Caco-2 (cell line): ENCODE results near the gene LRRFIP1. TPM values are rescaled to one million over a fixed set of nuclear protein-coding genes. Genes with fewer than 3 reads are reported as not detected.
"Not testable (repeated sequence)": the region's sequence is repeated elsewhere in the genome, so short reads cannot be mapped to it uniquely, and the experiment has no call there.

Experiments used
- BruUV-seq: library from RNA; stranded (reverse); fragments of 400-500 nt; replicated peaks from 2 replicates; lab custom pipeline; 2021; lab: Mats Ljungman, UMichigan
- CTCF ChIA-PET: fragments of 300-600 bp; sonication (Branson Sonifier 250); formaldehyde crosslinking; loops from one replicate; lab custom pipeline; 2022; ENCODE audit warnings: antibody characterized with exemption; lab: Charles Lee
- POLR2A ChIA-PET: fragments of 300-600 bp; sonication (Branson Sonifier 250); formaldehyde crosslinking; loops from one replicate; lab custom pipeline; 2022; ENCODE audit warnings: antibody characterized with exemption; lab: Charles Lee
- DNase-seq, 2 experiments: peaks; one replicate each; pipeline versions ENCODE4 v3.0.0 to v3.0.0-alpha.2; 2020 to 2022
- H3K27me3 ChIP-seq: replicated peaks from 2 replicates; pipeline ENCODE4 v1.6.0; 2011; ENCODE audit warnings: low read length; ENCODE audit not compliant: control insufficient read depth, insufficient read depth
- H3K36me3 ChIP-seq: 2 replicates; pipeline ENCODE4 v1.5.1; 2011; ENCODE audit warnings: low read length; ENCODE audit not compliant: control insufficient read depth, insufficient read depth
- H3K4me1 ChIP-seq: fragments of 250-450 bp; sonication (Bioruptor Pico); 2 replicates; pipeline ENCODE4 v1.5.1; 2020; ENCODE audit warnings: mild to moderate bottlenecking
- H3K4me3 ChIP-seq: 2 replicates; pipeline ENCODE4 v1.5.1; 2011; ENCODE audit warnings: low read depth, mild to moderate bottlenecking, control low read depth, low read length
- H3K9me3 ChIP-seq: fragments of 250-450 bp; sonication (Bioruptor Pico); 2 replicates; pipeline ENCODE4 v1.5.1; 2020; ENCODE audit warnings: mild to moderate bottlenecking, moderate library complexity
- H3K27ac Mint-ChIP-seq: one replicate; pipeline ENCODE4 v1.8.0; 2022; ENCODE audit warnings: mixed read lengths; ENCODE audit not compliant: unreplicated experiment
- H3K27me3 Mint-ChIP-seq: one replicate; pipeline ENCODE4 v1.8.0; 2022; ENCODE audit warnings: mixed read lengths; ENCODE audit not compliant: insufficient read depth, unreplicated experiment
- H3K36me3 Mint-ChIP-seq: one replicate; pipeline ENCODE4 v1.8.0; 2022; ENCODE audit warnings: mild to moderate bottlenecking, mixed read lengths; ENCODE audit not compliant: insufficient read depth, unreplicated experiment
- H3K4me1 Mint-ChIP-seq: one replicate; pipeline ENCODE4 v1.8.0; 2022; ENCODE audit warnings: low read depth, mixed read lengths; ENCODE audit not compliant: unreplicated experiment
- H3K4me3 Mint-ChIP-seq: one replicate; pipeline ENCODE4 v1.8.0; 2022; ENCODE audit warnings: mild to moderate bottlenecking, moderate library complexity, mixed read lengths; ENCODE audit not compliant: unreplicated experiment
- H3K9me3 Mint-ChIP-seq: one replicate; pipeline ENCODE4 v1.8.0; 2022; ENCODE audit warnings: mixed read lengths; ENCODE audit not compliant: unreplicated experiment
- intact Hi-C: fragments of 100-400 bp; cut with micrococcal nuclease; formaldehyde crosslinking; loops from one replicate; pipeline ENCODE4 v1.10.0; 2022; ENCODE audit not compliant: unreplicated experiment
- total RNA-seq: library from RNA; stranded (reverse); gene quantifications from 2 replicates; pipeline ENCODE4 v1.2.3, GENCODE V29; 2022
- TF ChIP-seq, protein P1 (sequence below), 2 experiments: fragments of 200-600 bp in 1 of 2; IDR thresholded peaks; 1 replicate in 1 of 2; 2 replicates in 1 of 2; pipeline versions ENCODE4 v1.5.1 to v1.8.0; 2011 to 2022; ENCODE audit warnings: antibody characterized with exemption in 1 of 2, control low read depth in 1 of 2, inconsistent platforms in 1 of 2, low read depth in 1 of 2, low read length in 1 of 2, mild to moderate bottlenecking in 1 of 2, moderate library complexity in 1 of 2; ENCODE audit not compliant: insufficient read depth in 1 of 2, severe bottlenecking in 1 of 2, unreplicated experiment in 1 of 2

The LRRFIP1 gene
- total RNA-seq, 1 experiment from 2014 or later: 37.1 TPM

DNA sequence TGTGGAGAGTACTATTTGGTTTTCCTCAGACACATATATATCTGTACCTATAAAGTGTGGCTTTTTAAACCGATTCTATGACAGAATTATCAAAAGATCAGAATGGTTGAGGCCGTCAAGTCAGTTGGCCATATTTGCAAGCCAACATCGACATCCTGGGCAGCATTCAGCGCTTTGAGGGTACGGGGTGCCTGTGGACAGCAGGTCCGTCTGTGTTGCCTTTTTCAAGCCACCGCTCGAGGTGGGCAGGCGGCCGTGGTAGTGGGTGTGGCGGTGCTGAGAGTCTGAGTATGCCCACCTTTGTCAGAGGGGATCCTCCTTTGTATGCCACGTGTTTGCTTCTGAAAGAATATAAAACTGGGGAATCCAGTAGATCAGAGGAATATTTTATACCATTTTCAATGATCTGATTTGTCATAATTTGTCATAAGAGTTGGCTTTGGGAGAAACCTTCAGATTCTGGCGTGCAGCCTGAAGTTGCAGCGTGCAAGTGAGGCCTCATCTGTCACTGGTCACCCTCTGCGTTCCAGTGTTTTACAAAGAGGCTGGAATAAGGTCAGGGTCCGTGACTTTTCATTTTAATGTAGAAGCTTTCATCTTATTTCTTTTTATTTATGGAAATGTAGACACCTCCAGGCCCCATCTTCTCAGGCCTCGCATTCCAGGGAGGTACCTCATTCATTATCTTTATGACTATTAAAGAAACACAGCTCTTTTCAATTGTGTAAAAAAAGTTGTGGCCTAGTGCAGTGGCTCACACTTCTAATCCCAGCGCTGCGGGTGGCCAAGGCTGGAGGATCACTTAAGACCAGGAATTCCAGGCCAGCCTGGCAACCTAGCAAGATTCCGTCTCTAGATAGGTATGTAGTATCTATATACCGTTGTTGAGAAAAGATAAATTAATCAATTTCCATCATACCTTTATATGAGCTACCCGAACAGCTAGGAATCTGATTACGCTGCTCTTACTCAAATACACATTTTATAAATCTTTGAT, 133.4 kb downstream of the LRRFIP1 start:
- DNase-seq: no peak
- intact Hi-C loops: no loop called here
- Mint-ChIP-seq H3K4me3 (no peak overlapping the region), H3K27ac (no peak overlapping the region), H3K36me3 (peaks cover 24% of the 10 kb centered on the region), H3K27me3 (no peaks in the 10 kb centered on the region), H3K9me3 (no peaks in the 10 kb centered on the region), H3K4me1 (no peaks in the 10 kb centered on the region)
- H3K4me3 ChIP-seq: no peak overlapping the region
- H3K9me3 ChIP-seq: no peaks in the 10 kb centered on the region
- ChIA-PET CTCF (no interaction called here), POLR2A (no interaction called here)
- no TSS peak for BruUV-seq
- H3K4me1 ChIP-seq: no peaks in the 10 kb centered on the region
- no peaks in the 10 kb centered on the region for H3K36me3 ChIP-seq
- TF ChIP-seq, protein P1, sequence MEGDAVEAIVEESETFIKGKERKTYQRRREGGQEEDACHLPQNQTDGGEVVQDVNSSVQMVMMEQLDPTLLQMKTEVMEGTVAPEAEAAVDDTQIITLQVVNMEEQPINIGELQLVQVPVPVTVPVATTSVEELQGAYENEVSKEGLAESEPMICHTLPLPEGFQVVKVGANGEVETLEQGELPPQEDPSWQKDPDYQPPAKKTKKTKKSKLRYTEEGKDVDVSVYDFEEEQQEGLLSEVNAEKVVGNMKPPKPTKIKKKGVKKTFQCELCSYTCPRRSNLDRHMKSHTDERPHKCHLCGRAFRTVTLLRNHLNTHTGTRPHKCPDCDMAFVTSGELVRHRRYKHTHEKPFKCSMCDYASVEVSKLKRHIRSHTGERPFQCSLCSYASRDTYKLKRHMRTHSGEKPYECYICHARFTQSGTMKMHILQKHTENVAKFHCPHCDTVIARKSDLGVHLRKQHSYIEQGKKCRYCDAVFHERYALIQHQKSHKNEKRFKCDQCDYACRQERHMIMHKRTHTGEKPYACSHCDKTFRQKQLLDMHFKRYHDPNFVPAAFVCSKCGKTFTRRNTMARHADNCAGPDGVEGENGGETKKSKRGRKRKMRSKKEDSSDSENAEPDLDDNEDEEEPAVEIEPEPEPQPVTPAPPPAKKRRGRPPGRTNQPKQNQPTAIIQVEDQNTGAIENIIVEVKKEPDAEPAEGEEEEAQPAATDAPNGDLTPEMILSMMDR (IDR thresholded peaks at IDR 0.05; ENCODE audit: insufficient read depth in 1 of 2, low read depth in 1 of 2, low read length in 1 of 2, severe bottlenecking in 1 of 2, unreplicated experiment in 1 of 2): no peak
- no peaks in the 10 kb centered on the region for H3K27me3 ChIP-seq

DNA sequence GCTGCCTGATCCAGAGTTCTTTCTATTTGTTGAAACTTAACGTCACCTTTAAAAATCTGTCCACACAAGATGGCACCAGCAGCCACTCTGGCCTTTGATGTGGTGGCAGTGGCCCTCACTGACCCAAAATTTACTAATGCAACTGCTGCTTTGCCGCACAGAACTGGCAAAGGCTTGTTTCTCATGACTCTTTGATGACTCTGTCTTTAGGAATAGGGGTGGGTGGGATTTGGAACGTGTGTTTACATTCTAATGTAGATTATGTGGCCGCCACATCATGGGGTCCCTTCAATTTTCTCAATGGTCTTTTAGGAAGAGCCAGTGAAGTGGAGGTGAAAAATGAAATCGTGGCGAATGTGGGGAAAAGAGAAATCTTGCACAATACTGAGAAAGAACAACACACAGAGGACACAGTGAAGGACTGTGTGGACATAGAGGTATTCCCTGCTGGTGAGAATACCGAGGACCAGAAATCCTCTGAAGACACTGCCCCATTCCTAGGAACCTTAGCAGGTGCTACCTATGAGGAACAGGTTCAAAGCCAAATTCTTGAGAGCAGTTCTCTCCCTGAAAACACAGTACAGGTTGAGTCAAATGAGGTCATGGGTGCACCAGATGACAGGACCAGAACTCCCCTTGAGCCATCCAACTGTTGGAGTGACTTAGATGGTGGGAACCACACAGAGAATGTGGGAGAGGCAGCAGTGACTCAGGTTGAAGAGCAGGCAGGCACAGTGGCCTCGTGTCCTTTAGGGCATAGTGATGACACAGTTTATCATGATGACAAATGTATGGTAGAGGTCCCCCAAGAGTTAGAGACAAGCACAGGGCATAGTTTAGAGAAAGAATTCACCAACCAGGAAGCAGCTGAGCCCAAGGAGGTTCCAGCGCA, 135.2 kb downstream of the LRRFIP1 start:
- DNase-seq, H3K4me3 Mint-ChIP-seq, H3K27ac Mint-ChIP-seq, H3K9me3 ChIP-seq, H3K9me3 Mint-ChIP-seq, CTCF ChIA-PET, H3K4me3 ChIP-seq, H3K4me1 ChIP-seq, BruUV-seq, H3K27me3 ChIP-seq, H3K36me3 ChIP-seq, POLR2A ChIA-PET, H3K4me1 Mint-ChIP-seq, intact Hi-C loops, H3K27me3 Mint-ChIP-seq: not testable (repeated sequence)
- peaks cover 20% of the 10 kb centered on the region for H3K36me3 Mint-ChIP-seq

DNA sequence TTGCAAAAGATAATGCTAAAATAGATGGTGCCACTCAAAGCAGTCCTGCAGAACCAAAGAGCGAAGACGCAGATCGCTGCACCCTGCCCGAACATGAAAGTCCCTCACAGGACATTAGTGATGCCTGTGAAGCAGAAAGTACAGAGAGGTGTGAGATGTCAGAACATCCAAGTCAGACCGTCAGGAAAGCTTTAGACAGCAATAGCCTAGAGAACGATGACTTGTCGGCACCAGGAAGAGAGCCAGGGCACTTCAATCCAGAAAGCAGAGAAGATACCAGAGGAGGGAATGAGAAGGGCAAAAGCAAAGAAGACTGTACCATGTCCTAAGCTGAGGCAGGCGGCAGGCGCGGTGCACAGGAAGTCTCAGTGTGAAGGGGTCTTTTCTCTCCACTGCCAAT, 136.4 kb downstream of the LRRFIP1 start:
- CTCF ChIA-PET: no interaction called here
- TF ChIP-seq, protein P1 (IDR thresholded peaks at IDR 0.05; ENCODE audit: insufficient read depth in 1 of 2, low read depth in 1 of 2, low read length in 1 of 2, severe bottlenecking in 1 of 2, unreplicated experiment in 1 of 2): no peak
- POLR2A ChIA-PET: no interaction called here
- H3K36me3 Mint-ChIP-seq: peaks cover 20% of the 10 kb centered on the region
- intact Hi-C loops: no loop called here
- no peak for DNase-seq
- no peak overlapping the region for H3K27ac Mint-ChIP-seq
- TSS peak; percentile 55 for BruUV-seq
- Histone ChIP-seq H3K27me3 (no peaks in the 10 kb centered on the region), H3K36me3 (no peaks in the 10 kb centered on the region), H3K4me1 (no peaks in the 10 kb centered on the region), H3K4me3 (no peak overlapping the region), H3K9me3 (no peaks in the 10 kb centered on the region)
- H3K27me3 Mint-ChIP-seq: no peaks in the 10 kb centered on the region
- no peak overlapping the region for H3K4me3 Mint-ChIP-seq
- H3K4me1 Mint-ChIP-seq: no peaks in the 10 kb centered on the region
- H3K9me3 Mint-ChIP-seq: no peaks in the 10 kb centered on the region

DNA sequence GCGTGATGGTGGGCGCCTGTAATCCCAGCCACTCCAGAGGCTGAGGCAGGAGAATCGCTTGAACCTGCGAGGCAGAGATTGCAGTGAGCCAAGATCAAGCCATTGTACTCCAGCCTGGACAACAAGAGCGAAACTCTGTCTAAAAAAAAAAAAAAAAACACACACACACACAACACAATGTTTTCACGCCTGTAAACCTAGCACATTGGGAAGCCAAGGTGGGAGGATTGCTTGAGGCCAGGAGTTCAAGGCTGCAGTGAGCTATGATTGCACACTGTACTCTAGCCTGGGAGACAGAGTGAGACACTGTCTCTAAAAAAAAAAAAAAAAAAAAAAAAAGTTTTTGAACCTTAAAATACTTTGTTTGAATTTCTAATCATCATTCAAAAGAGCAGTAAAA, 137.7 kb downstream of the LRRFIP1 start:
- BruUV-seq, H3K4me3 ChIP-seq, H3K27ac Mint-ChIP-seq, POLR2A ChIA-PET, H3K4me1 Mint-ChIP-seq, intact Hi-C loops, H3K27me3 Mint-ChIP-seq, H3K9me3 ChIP-seq, H3K36me3 ChIP-seq, H3K4me3 Mint-ChIP-seq, H3K27me3 ChIP-seq, CTCF ChIA-PET, H3K9me3 Mint-ChIP-seq, DNase-seq, H3K4me1 ChIP-seq: not testable (repeated sequence)
- H3K36me3 Mint-ChIP-seq: peaks cover 20% of the 10 kb centered on the region
